ENCODE data around the gene PAX5.

- TF ChIP-seq EP300 (IDR thresholded peaks at IDR 0.05): no peak
- no peak for TF ChIP-seq CTCF (IDR thresholded peaks at IDR 0.05)
- no peak for TF ChIP-seq POLR2A (IDR thresholded peaks at IDR 0.05; ENCODE audit: low read length)
- TF ChIP-seq, protein P1, sequence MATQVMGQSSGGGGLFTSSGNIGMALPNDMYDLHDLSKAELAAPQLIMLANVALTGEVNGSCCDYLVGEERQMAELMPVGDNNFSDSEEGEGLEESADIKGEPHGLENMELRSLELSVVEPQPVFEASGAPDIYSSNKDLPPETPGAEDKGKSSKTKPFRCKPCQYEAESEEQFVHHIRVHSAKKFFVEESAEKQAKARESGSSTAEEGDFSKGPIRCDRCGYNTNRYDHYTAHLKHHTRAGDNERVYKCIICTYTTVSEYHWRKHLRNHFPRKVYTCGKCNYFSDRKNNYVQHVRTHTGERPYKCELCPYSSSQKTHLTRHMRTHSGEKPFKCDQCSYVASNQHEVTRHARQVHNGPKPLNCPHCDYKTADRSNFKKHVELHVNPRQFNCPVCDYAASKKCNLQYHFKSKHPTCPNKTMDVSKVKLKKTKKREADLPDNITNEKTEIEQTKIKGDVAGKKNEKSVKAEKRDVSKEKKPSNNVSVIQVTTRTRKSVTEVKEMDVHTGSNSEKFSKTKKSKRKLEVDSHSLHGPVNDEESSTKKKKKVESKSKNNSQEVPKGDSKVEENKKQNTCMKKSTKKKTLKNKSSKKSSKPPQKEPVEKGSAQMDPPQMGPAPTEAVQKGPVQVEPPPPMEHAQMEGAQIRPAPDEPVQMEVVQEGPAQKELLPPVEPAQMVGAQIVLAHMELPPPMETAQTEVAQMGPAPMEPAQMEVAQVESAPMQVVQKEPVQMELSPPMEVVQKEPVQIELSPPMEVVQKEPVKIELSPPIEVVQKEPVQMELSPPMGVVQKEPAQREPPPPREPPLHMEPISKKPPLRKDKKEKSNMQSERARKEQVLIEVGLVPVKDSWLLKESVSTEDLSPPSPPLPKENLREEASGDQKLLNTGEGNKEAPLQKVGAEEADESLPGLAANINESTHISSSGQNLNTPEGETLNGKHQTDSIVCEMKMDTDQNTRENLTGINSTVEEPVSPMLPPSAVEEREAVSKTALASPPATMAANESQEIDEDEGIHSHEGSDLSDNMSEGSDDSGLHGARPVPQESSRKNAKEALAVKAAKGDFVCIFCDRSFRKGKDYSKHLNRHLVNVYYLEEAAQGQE (IDR thresholded peaks at IDR 0.05): no peak
- no peak for TF ChIP-seq BCL3 (IDR thresholded peaks at IDR 0.05)
- no peak for TF ChIP-seq KDM1A (IDR thresholded peaks at IDR 0.05; ENCODE audit: low read depth)
- TF ChIP-seq, protein P2, sequence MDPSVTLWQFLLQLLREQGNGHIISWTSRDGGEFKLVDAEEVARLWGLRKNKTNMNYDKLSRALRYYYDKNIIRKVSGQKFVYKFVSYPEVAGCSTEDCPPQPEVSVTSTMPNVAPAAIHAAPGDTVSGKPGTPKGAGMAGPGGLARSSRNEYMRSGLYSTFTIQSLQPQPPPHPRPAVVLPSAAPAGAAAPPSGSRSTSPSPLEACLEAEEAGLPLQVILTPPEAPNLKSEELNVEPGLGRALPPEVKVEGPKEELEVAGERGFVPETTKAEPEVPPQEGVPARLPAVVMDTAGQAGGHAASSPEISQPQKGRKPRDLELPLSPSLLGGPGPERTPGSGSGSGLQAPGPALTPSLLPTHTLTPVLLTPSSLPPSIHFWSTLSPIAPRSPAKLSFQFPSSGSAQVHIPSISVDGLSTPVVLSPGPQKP (IDR thresholded peaks at IDR 0.05; ENCODE audit: low read depth, low read length): no peak
- TF ChIP-seq HES2 (IDR thresholded peaks at IDR 0.05): no peak
Observed at GRCh38 chr9:36882594-36882993, 151.5 kb downstream of the PAX5 start.

All from A549 (cell line).